Measurements from ENCODE around the gene PIK3R2. TPM values are rescaled to one million over a fixed set of nuclear protein-coding genes. Genes with fewer than 3 reads are reported as not detected.

PIK3R2 gene
- total and polyA plus RNA-seq, 2 of the 13 experiments (the other 11 are each of a cell fraction or from before 2014, with no cell fraction given), result 18.6 to 25.3 TPM

DNA sequence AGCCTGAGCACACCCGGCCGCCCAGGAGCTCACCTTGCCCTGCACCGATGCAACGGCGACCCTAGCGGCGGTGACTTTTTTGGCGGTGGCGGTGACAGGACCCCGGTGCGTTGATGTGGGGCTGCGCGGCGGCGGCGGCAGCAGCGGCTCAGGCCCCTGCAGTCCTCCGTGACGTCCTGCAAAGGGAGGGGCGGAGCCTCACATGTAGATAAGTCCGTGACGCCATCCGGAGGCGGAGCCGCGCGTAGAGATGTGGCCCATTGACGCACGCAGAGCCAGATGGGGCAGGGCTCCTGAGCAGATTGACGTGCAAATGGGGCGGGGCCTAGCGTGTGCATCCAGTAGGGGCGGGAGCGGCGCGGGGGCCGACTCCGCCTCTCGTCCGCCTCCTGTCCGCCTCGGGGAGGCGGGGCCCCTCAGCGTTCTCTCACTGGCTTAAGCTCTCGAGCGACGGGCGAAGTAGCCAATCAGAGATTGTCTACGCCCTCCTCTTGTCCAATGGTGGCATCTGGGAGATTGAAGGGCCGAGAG, 51.0 kb downstream of the PIK3R2 start, which contains the start of gene RAB3A (continued):
- TF ChIP-seq, protein P1, sequence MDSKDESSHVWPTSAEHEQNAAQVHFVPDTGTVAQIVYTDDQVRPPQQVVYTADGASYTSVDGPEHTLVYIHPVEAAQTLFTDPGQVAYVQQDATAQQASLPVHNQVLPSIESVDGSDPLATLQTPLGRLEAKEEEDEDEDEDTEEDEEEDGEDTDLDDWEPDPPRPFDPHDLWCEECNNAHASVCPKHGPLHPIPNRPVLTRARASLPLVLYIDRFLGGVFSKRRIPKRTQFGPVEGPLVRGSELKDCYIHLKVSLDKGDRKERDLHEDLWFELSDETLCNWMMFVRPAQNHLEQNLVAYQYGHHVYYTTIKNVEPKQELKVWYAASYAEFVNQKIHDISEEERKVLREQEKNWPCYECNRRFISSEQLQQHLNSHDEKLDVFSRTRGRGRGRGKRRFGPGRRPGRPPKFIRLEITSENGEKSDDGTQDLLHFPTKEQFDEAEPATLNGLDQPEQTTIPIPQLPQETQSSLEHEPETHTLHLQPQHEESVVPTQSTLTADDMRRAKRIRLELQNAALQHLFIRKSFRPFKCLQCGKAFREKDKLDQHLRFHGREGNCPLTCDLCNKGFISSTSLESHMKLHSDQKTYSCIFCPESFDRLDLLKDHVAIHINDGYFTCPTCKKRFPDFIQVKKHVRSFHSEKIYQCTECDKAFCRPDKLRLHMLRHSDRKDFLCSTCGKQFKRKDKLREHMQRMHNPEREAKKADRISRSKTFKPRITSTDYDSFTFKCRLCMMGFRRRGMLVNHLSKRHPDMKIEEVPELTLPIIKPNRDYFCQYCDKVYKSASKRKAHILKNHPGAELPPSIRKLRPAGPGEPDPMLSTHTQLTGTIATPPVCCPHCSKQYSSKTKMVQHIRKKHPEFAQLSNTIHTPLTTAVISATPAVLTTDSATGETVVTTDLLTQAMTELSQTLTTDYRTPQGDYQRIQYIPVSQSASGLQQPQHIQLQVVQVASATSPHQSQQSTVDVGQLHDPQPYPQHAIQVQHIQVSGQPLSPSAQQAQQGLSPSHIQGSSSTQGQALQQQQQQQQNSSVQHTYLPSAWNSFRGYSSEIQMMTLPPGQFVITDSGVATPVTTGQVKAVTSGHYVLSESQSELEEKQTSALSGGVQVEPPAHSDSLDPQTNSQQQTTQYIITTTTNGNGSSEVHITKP (CRISPR knock-in tag; IDR thresholded peaks at IDR 0.05; ENCODE audit: low read depth), result no peak
- no peak for TF ChIP-seq ARID2 (CRISPR knock-in tag; IDR thresholded peaks at IDR 0.05; ENCODE audit: borderline replicate concordance)
- TF ChIP-seq, protein P2, sequence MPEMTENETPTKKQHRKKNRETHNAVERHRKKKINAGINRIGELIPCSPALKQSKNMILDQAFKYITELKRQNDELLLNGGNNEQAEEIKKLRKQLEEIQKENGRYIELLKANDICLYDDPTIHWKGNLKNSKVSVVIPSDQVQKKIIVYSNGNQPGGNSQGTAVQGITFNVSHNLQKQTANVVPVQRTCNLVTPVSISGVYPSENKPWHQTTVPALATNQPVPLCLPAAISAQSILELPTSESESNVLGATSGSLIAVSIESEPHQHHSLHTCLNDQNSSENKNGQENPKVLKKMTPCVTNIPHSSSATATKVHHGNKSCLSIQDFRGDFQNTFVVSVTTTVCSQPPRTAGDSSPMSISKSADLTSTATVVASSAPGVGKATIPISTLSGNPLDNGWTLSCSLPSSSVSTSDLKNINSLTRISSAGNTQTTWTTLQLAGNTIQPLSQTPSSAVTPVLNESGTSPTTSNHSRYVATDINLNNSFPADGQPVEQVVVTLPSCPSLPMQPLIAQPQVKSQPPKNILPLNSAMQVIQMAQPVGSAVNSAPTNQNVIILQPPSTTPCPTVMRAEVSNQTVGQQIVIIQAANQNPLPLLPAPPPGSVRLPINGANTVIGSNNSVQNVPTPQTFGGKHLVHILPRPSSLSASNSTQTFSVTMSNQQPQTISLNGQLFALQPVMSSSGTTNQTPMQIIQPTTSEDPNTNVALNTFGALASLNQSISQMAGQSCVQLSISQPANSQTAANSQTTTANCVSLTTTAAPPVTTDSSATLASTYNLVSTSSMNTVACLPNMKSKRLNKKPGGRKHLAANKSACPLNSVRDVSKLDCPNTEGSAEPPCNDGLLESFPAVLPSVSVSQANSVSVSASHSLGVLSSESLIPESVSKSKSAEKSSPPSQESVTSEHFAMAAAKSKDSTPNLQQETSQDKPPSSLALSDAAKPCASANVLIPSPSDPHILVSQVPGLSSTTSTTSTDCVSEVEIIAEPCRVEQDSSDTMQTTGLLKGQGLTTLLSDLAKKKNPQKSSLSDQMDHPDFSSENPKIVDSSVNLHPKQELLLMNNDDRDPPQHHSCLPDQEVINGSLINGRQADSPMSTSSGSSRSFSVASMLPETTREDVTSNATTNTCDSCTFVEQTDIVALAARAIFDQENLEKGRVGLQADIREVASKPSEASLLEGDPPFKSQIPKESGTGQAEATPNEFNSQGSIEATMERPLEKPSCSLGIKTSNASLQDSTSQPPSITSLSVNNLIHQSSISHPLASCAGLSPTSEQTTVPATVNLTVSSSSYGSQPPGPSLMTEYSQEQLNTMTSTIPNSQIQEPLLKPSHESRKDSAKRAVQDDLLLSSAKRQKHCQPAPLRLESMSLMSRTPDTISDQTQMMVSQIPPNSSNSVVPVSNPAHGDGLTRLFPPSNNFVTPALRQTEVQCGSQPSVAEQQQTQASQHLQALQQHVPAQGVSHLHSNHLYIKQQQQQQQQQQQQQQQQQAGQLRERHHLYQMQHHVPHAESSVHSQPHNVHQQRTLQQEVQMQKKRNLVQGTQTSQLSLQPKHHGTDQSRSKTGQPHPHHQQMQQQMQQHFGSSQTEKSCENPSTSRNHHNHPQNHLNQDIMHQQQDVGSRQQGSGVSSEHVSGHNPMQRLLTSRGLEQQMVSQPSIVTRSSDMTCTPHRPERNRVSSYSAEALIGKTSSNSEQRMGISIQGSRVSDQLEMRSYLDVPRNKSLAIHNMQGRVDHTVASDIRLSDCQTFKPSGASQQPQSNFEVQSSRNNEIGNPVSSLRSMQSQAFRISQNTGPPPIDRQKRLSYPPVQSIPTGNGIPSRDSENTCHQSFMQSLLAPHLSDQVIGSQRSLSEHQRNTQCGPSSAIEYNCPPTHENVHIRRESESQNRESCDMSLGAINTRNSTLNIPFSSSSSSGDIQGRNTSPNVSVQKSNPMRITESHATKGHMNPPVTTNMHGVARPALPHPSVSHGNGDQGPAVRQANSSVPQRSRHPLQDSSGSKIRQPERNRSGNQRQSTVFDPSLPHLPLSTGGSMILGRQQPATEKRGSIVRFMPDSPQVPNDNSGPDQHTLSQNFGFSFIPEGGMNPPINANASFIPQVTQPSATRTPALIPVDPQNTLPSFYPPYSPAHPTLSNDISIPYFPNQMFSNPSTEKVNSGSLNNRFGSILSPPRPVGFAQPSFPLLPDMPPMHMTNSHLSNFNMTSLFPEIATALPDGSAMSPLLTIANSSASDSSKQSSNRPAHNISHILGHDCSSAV (CRISPR knock-in tag; IDR thresholded peaks at IDR 0.05; ENCODE audit: borderline replicate concordance), result no peak
- TF ChIP-seq ZBTB21 (CRISPR knock-in tag; IDR thresholded peaks at IDR 0.05), result 0 out of 2 replicates have a peak, but pooled peaks have one; percentile 44
- TF ChIP-seq, protein P3, sequence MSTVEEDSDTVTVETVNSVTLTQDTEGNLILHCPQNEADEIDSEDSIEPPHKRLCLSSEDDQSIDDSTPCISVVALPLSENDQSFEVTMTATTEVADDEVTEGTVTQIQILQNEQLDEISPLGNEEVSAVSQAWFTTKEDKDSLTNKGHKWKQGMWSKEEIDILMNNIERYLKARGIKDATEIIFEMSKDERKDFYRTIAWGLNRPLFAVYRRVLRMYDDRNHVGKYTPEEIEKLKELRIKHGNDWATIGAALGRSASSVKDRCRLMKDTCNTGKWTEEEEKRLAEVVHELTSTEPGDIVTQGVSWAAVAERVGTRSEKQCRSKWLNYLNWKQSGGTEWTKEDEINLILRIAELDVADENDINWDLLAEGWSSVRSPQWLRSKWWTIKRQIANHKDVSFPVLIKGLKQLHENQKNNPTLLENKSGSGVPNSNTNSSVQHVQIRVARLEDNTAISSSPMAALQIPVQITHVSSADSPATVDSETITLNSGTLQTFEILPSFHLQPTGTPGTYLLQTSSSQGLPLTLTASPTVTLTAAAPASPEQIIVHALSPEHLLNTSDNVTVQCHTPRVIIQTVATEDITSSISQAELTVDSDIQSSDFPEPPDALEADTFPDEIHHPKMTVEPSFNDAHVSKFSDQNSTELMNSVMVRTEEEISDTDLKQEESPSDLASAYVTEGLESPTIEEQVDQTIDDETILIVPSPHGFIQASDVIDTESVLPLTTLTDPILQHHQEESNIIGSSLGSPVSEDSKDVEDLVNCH (CRISPR knock-in tag; IDR thresholded peaks at IDR 0.05), result no peak
- no peak for TF ChIP-seq RNF2 (conservative IDR thresholded peaks at IDR 0.05; ENCODE audit: low read depth)
- TF ChIP-seq, protein P4, sequence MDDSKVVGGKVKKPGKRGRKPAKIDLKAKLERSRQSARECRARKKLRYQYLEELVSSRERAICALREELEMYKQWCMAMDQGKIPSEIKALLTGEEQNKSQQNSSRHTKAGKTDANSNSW (CRISPR knock-in tag; IDR thresholded peaks at IDR 0.05; ENCODE audit: borderline replicate concordance), result no peak
- TF ChIP-seq, protein P5, sequence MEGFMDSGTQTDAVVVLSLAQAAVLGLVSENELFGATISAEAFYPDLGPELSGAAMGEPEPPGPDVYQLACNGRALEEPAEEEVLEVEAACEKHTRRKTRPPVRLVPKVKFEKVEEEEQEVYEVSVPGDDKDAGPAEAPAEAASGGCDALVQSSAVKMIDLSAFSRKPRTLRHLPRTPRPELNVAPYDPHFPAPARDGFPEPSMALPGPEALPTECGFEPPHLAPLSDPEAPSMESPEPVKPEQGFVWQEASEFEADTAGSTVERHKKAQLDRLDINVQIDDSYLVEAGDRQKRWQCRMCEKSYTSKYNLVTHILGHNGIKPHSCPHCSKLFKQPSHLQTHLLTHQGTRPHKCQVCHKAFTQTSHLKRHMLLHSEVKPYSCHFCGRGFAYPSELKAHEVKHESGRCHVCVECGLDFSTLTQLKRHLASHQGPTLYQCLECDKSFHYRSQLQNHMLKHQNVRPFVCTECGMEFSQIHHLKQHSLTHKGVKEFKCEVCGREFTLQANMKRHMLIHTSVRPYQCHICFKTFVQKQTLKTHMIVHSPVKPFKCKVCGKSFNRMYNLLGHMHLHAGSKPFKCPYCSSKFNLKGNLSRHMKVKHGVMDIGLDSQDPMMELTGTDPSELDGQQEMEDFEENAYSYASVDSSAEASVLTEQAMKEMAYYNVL (CRISPR knock-in tag; IDR thresholded peaks at IDR 0.05; ENCODE audit: borderline replicate concordance), result peak; percentile 71; the same call in 1 of the 2 replicates
- TF ChIP-seq, protein P6, sequence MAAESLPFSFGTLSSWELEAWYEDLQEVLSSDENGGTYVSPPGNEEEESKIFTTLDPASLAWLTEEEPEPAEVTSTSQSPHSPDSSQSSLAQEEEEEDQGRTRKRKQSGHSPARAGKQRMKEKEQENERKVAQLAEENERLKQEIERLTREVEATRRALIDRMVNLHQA (CRISPR knock-in tag; IDR thresholded peaks at IDR 0.05), result no peak
- TF ChIP-seq PHF21A (CRISPR knock-in tag; IDR thresholded peaks at IDR 0.05), result 0 out of 2 replicates have a peak, but pooled peaks have one; percentile 37
- no peak for TF ChIP-seq SSRP1 (CRISPR knock-in tag; IDR thresholded peaks at IDR 0.05)
